ENCODE measurements around the gene ATF3.
A peak's percentile ranks its signal among the peaks of the same experiment; 100 is the strongest.

Gene ATF3

GRCh38 chr1:212608392-212608958, at the start of gene ATF3:
Gene ATF3, plus strand, starts transcription at chr1:212608761. Its CDS starts 6,261 bp downstream, at chr1:212615022.
- H3K27me3 Mint-ChIP-seq, result peaks cover 62% of the 10 kb centered on the region
- H3K4me1 Mint-ChIP-seq, result peaks cover 32% of the 10 kb centered on the region
- H3K36me3 Mint-ChIP-seq, result no peaks in the 10 kb centered on the region
- peak within 1 kb of the TSS; percentile 87 for H3K4me3 Mint-ChIP-seq
- H3K9me3 Mint-ChIP-seq, result no peaks in the 10 kb centered on the region
- H3K27ac Mint-ChIP-seq, result peak within 1 kb of the TSS; percentile 90
- peak; percentile 91 for ATAC-seq

GRCh38 chr1:212559929-212560328, 48.6 kb upstream of the ATF3 start:
- H3K36me3 Mint-ChIP-seq, result no peaks in the 10 kb centered on the region
- H3K27ac Mint-ChIP-seq, result peak overlapping the region; percentile 92
- H3K4me3 Mint-ChIP-seq, result no peak overlapping the region
- H3K4me1 Mint-ChIP-seq, result peaks cover 15% of the 10 kb centered on the region
- ATAC-seq, result no peak
- H3K9me3 Mint-ChIP-seq, result no peaks in the 10 kb centered on the region
- H3K27me3 Mint-ChIP-seq, result no peaks in the 10 kb centered on the region

- Mint-ChIP-seq H3K4me3 (no peak overlapping the region), H3K9me3 (no peaks in the 10 kb centered on the region), H3K27me3 (no peaks in the 10 kb centered on the region), H3K27ac (peak overlapping the region; percentile 92), H3K36me3 (no peaks in the 10 kb centered on the region), H3K4me1 (peaks cover 26% of the 10 kb centered on the region)
- no peak for ATAC-seq
These were observed 47.6 kb upstream of the ATF3 start for GRCh38 chr1:212560933-212561460.

GRCh38 chr1:212561501-212561931, 47.0 kb upstream of the ATF3 start:
- no peak overlapping the region for H3K4me3 Mint-ChIP-seq
- ATAC-seq, result no peak
- H3K27ac Mint-ChIP-seq, result no peak overlapping the region
- H3K36me3 Mint-ChIP-seq, result no peaks in the 10 kb centered on the region
- H3K4me1 Mint-ChIP-seq, result peaks cover 31% of the 10 kb centered on the region
- no peaks in the 10 kb centered on the region for H3K27me3 Mint-ChIP-seq
- H3K9me3 Mint-ChIP-seq, result no peaks in the 10 kb centered on the region

GRCh38 chr1:212562771-212563170, 45.8 kb upstream of the ATF3 start:
- H3K4me1 Mint-ChIP-seq, result peaks cover 42% of the 10 kb centered on the region
- no peak for ATAC-seq
- no peaks in the 10 kb centered on the region for H3K9me3 Mint-ChIP-seq
- H3K36me3 Mint-ChIP-seq, result no peaks in the 10 kb centered on the region
- no peak overlapping the region for H3K27ac Mint-ChIP-seq
- H3K27me3 Mint-ChIP-seq, result no peaks in the 10 kb centered on the region
- no peak overlapping the region for H3K4me3 Mint-ChIP-seq

GRCh38 chr1:212565079-212565478, 43.5 kb upstream of the ATF3 start:
- Mint-ChIP-seq H3K4me3 (peak overlapping the region; percentile 8), H3K27me3 (no peaks in the 10 kb centered on the region), H3K36me3 (no peaks in the 10 kb centered on the region), H3K4me1 (peaks cover 39% of the 10 kb centered on the region), H3K9me3 (no peaks in the 10 kb centered on the region), H3K27ac (peak overlapping the region; percentile 87)
- ATAC-seq, result no peak

- H3K4me3 Mint-ChIP-seq, result peak overlapping the region; percentile 83
- no peak for ATAC-seq
- H3K36me3 Mint-ChIP-seq, result no peaks in the 10 kb centered on the region
- peaks cover 39% of the 10 kb centered on the region for H3K4me1 Mint-ChIP-seq
- peak overlapping the region; percentile 87 for H3K27ac Mint-ChIP-seq
- no peaks in the 10 kb centered on the region for H3K9me3 Mint-ChIP-seq
- no peaks in the 10 kb centered on the region for H3K27me3 Mint-ChIP-seq
These were observed 42.8 kb upstream of the ATF3 start for GRCh38 chr1:212565571-212566305.

- Mint-ChIP-seq H3K4me1 (peaks cover 39% of the 10 kb centered on the region), H3K4me3 (peak overlapping the region; percentile 83), H3K9me3 (no peaks in the 10 kb centered on the region), H3K27ac (peak overlapping the region; percentile 87), H3K27me3 (no peaks in the 10 kb centered on the region), H3K36me3 (no peaks in the 10 kb centered on the region)
- peak; percentile 98 for ATAC-seq
These were observed 41.8 kb upstream of the ATF3 start for GRCh38 chr1:212566522-212567479.

GRCh38 chr1:212567638-212568037, 40.9 kb upstream of the ATF3 start:
- Mint-ChIP-seq H3K4me3 (peak overlapping the region; percentile 83), H3K27ac (peak overlapping the region; percentile 87), H3K4me1 (peaks cover 39% of the 10 kb centered on the region), H3K36me3 (no peaks in the 10 kb centered on the region), H3K9me3 (no peaks in the 10 kb centered on the region), H3K27me3 (no peaks in the 10 kb centered on the region)
- ATAC-seq, result no peak

- Mint-ChIP-seq H3K27ac (peak overlapping the region; percentile 57), H3K4me1 (peaks cover 39% of the 10 kb centered on the region), H3K4me3 (no peak overlapping the region), H3K9me3 (no peaks in the 10 kb centered on the region), H3K27me3 (no peaks in the 10 kb centered on the region), H3K36me3 (no peaks in the 10 kb centered on the region)
- ATAC-seq, result no peak
These were observed 39.5 kb upstream of the ATF3 start for GRCh38 chr1:212568978-212569537.

GRCh38 chr1:212574732-212575131, 33.8 kb upstream of the ATF3 start:
- no peak overlapping the region for H3K27ac Mint-ChIP-seq
- H3K4me1 Mint-ChIP-seq, result no peaks in the 10 kb centered on the region
- H3K36me3 Mint-ChIP-seq, result no peaks in the 10 kb centered on the region
- ATAC-seq, result no peak
- H3K9me3 Mint-ChIP-seq, result no peaks in the 10 kb centered on the region
- H3K27me3 Mint-ChIP-seq, result peaks cover 19% of the 10 kb centered on the region
- no peak overlapping the region for H3K4me3 Mint-ChIP-seq

- H3K27ac Mint-ChIP-seq, result no peak overlapping the region
- H3K4me3 Mint-ChIP-seq, result no peak overlapping the region
- ATAC-seq, result no peak
- H3K27me3 Mint-ChIP-seq, result peaks cover 19% of the 10 kb centered on the region
- H3K36me3 Mint-ChIP-seq, result no peaks in the 10 kb centered on the region
- no peaks in the 10 kb centered on the region for H3K9me3 Mint-ChIP-seq
- H3K4me1 Mint-ChIP-seq, result no peaks in the 10 kb centered on the region
These were observed 33.2 kb upstream of the ATF3 start for GRCh38 chr1:212575333-212575732.

GRCh38 chr1:212578041-212578440, 30.5 kb upstream of the ATF3 start:
- Mint-ChIP-seq H3K36me3 (no peaks in the 10 kb centered on the region), H3K27ac (no peak overlapping the region), H3K4me3 (no peak overlapping the region), H3K27me3 (peaks cover 22% of the 10 kb centered on the region), H3K4me1 (no peaks in the 10 kb centered on the region), H3K9me3 (no peaks in the 10 kb centered on the region)
- no peak for ATAC-seq

- H3K27me3 Mint-ChIP-seq, result peaks cover 35% of the 10 kb centered on the region
- peaks cover 3% of the 10 kb centered on the region for H3K4me1 Mint-ChIP-seq
- H3K36me3 Mint-ChIP-seq, result no peaks in the 10 kb centered on the region
- no peak overlapping the region for H3K4me3 Mint-ChIP-seq
- ATAC-seq, result no peak
- no peak overlapping the region for H3K27ac Mint-ChIP-seq
- no peaks in the 10 kb centered on the region for H3K9me3 Mint-ChIP-seq
These were observed 27.5 kb upstream of the ATF3 start for GRCh38 chr1:212581034-212581433.

- Mint-ChIP-seq H3K36me3 (peaks cover 4% of the 10 kb centered on the region), H3K9me3 (no peaks in the 10 kb centered on the region), H3K4me1 (peaks cover 16% of the 10 kb centered on the region), H3K4me3 (no peak overlapping the region), H3K27me3 (peaks cover 46% of the 10 kb centered on the region), H3K27ac (no peak overlapping the region)
- no peak for ATAC-seq
These were observed 26.3 kb upstream of the ATF3 start for GRCh38 chr1:212582291-212582690.
